ENCODE results near the gene TM4SF4. TPM values are rescaled to one million over a fixed set of nuclear protein-coding genes. Genes with fewer than 3 reads are reported as not detected.
A peak's percentile ranks its signal among the peaks of the same experiment; 100 is the strongest.

TM4SF4 gene
- total RNA-seq, 1 experiment from 2014 or later, result not detected

DNA sequence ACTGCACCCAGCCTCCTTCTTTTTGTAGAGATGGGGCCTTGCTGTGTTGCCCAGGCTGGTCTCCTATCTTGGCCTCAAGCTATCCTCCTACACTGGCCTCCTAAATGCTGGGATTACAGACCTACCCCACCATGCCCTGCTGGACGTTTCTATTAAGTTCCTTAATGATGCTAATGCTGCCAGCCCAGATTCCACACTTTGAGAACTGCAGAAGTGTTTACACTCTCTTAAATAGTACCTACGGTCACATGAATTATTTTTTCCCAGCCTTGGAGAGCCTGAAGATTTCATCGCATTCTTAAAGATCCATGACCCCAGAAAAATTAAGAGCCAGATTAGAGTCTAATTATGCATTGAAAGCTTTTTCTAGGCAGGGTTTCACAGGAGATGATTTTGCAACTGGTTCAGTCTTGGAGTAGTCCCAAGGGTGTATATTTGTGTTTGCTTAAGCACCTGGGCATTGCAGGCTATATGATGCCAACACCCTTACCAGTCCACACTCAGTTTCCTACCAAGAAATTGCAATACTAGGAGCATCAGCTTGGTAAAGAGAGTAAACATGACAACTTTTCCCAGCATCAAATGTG, 36.6 kb downstream of the TM4SF4 start:
- no peaks in the 10 kb centered on the region for H3K36me3 ChIP-seq (ENCODE audit: low read depth)
- peak overlapping the region; percentile 28; the same call in 1 of the 2 replicates for H3K27ac ChIP-seq
- intact Hi-C loops (cut with micrococcal nuclease; ENCODE audit: unreplicated experiment), result loop anchor here (5.0 to 10.0 kb wide), 6 partner anchors 241 to 706 kb away; partner anchors contain the start of gene COMMD2
- peaks cover 27% of the 10 kb centered on the region; the same call in 1 of the 2 replicates for H3F3A ChIP-seq (ENCODE audit: insufficient read depth, low read depth)
- H3K4me1 ChIP-seq (replicated peaks; ENCODE audit: insufficient read depth), result peaks cover 12% of the 10 kb centered on the region; the same call in 1 of the 2 replicates
- TF ChIP-seq CTCF (conservative IDR thresholded peaks at IDR 0.05), result no peak
- TF ChIP-seq EZH2 (IDR thresholded peaks at IDR 0.05; ENCODE audit: low read depth), result no peak
- peak in 1 of 2 experiments; percentile 72 for DNase-seq
- no peaks in the 10 kb centered on the region for H4K20me1 ChIP-seq (ENCODE audit: insufficient read depth)
- CTCF ChIA-PET, result interaction anchor here (0.5 to 0.7 kb wide), 2 partner anchors 31 to 225 kb away, joined by 3 to 4 read pairs; no protein-coding TSS in a partner anchor
- BruUV-seq (replicated peaks), result no TSS peak
- POLR2A ChIA-PET (ENCODE audit: unreplicated experiment), result no interaction called here
- H3K27me3 ChIP-seq (ENCODE audit: insufficient read depth, low read depth), result no peaks in the 10 kb centered on the region
- no peaks in the 10 kb centered on the region for H3K9me3 ChIP-seq (ENCODE audit: insufficient read depth, low read depth)
- no peak overlapping the region for H2AFZ ChIP-seq
- no peaks in the 10 kb centered on the region for H3K79me2 ChIP-seq (ENCODE audit: low read depth)
- H3K4me3 ChIP-seq, result no peak overlapping the region
- H3K9me2 ChIP-seq (ENCODE audit: insufficient read depth), result no peaks in the 10 kb centered on the region
- no peak overlapping the region for H3K4me2 ChIP-seq

DNA sequence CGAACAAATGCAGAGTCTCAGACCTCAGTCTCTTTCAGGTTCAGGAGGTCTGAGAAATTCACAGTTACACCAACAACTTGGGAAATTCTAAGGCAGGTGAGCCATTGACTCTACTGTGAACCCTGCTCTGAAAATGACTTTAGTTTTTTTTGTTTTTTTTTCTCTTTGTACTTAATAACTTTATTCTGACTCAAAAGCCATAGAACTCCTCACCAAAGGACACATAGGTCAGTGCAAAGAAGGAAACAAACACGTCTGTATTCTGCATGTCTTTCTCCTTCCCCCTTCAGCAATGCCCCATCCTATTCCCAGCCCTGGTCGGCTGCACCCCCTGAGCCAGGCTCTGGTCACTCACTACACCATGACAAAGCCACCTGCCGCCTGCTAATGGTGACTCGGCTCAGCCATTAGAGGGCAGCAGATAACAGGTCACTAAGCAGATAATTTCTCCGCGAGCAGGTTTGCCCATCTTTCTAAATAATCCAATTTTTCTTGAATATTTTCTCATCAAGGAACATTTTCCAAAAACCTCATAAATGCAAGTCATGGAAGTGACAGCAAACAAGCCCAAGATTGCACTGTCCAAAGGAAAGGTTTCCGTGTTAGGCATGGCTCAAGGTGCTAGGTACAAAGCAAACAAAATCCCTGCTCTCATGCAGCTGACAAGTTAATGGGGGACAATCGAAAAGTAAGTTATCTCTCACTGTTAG, 37.7 kb downstream of the TM4SF4 start:
- no TSS peak for BruUV-seq (replicated peaks)
- Histone ChIP-seq H3F3A (ENCODE audit: insufficient read depth, low read depth) (peaks cover 30% of the 10 kb centered on the region; the same call in 1 of the 2 replicates), H4K20me1 (ENCODE audit: insufficient read depth) (no peaks in the 10 kb centered on the region), H3K4me1 (replicated peaks; ENCODE audit: insufficient read depth) (peaks cover 12% of the 10 kb centered on the region; the same call in 1 of the 2 replicates), H3K9me2 (ENCODE audit: insufficient read depth) (no peaks in the 10 kb centered on the region), H3K36me3 (ENCODE audit: low read depth) (no peaks in the 10 kb centered on the region), H3K27ac (no peak overlapping the region), H2AFZ (no peak overlapping the region), H3K4me2 (peak overlapping the region; percentile 2), H3K9me3 (ENCODE audit: insufficient read depth, low read depth) (no peaks in the 10 kb centered on the region), H3K79me2 (ENCODE audit: low read depth) (no peaks in the 10 kb centered on the region), H3K27me3 (ENCODE audit: insufficient read depth, low read depth) (no peaks in the 10 kb centered on the region), H3K4me3 (no peak overlapping the region)
- POLR2A ChIA-PET (ENCODE audit: unreplicated experiment), result no interaction called here
- TF ChIP-seq EZH2 (IDR thresholded peaks at IDR 0.05; ENCODE audit: low read depth), result no peak
- peak; percentile 86 for TF ChIP-seq CTCF (conservative IDR thresholded peaks at IDR 0.05)
- CTCF ChIA-PET, result interaction anchor here (0.5 to 1.3 kb wide), 5 partner anchors 89 to 339 kb away, joined by 3 to 11 read pairs (median 4); no protein-coding TSS in a partner anchor
- DNase-seq, result peak; percentile 53 to 73
- intact Hi-C loops (cut with micrococcal nuclease; ENCODE audit: unreplicated experiment), result loop anchor here (1.0 to 10.0 kb wide), 9 partner anchors 119 to 705 kb away; partner anchors contain the start of gene COMMD2

- no peaks in the 10 kb centered on the region for H3K27me3 ChIP-seq (ENCODE audit: insufficient read depth, low read depth)
- no peak overlapping the region for H3K4me2 ChIP-seq
- no peak for DNase-seq
- intact Hi-C loops (cut with micrococcal nuclease; ENCODE audit: unreplicated experiment), result loop anchor here (5.0 to 10.0 kb wide), 6 partner anchors 238 to 703 kb away; partner anchors contain the start of gene COMMD2
- ChIA-PET CTCF (interaction anchor here (0.5 kb wide), 1 partner anchor 579 kb away, joined by 7 read pairs; no protein-coding TSS in a partner anchor), POLR2A (ENCODE audit: unreplicated experiment) (interaction anchor here (0.5 to 0.6 kb wide), 2 partner anchors 293 to 391 kb away, joined by 5 to 17 read pairs; no protein-coding TSS in a partner anchor)
- H3K4me1 ChIP-seq (replicated peaks; ENCODE audit: insufficient read depth), result peaks cover 12% of the 10 kb centered on the region; the same call in 1 of the 2 replicates
- no peak overlapping the region for H3K27ac ChIP-seq
- peaks cover 9% of the 10 kb centered on the region for H3K36me3 ChIP-seq (ENCODE audit: low read depth)
- no peaks in the 10 kb centered on the region for H3K9me2 ChIP-seq (ENCODE audit: insufficient read depth)
- no TSS peak for BruUV-seq (replicated peaks)
- no peaks in the 10 kb centered on the region for H3K9me3 ChIP-seq (ENCODE audit: insufficient read depth, low read depth)
- H3K4me3 ChIP-seq, result no peak overlapping the region
- H4K20me1 ChIP-seq (ENCODE audit: insufficient read depth), result no peaks in the 10 kb centered on the region
- H2AFZ ChIP-seq, result no peak overlapping the region
- TF ChIP-seq CTCF (conservative IDR thresholded peaks at IDR 0.05) (no peak), EZH2 (IDR thresholded peaks at IDR 0.05; ENCODE audit: low read depth) (no peak)
- H3F3A ChIP-seq (ENCODE audit: insufficient read depth, low read depth), result peaks cover 27% of the 10 kb centered on the region; the same call in 1 of the 2 replicates
- H3K79me2 ChIP-seq (ENCODE audit: low read depth), result no peaks in the 10 kb centered on the region
Observed at GRCh38 chr3:149514471-149514870, 40.0 kb downstream of the TM4SF4 start.

Data from PC-9 (cell line).